HepG2 (cell line): Measurements from ENCODE around the gene ZNF275. TPM values are rescaled to one million over a fixed set of nuclear protein-coding genes. Genes with fewer than 3 reads are reported as not detected.

Experiments
- ATAC-seq: fragments of 200-7000 bp; cut with Tn5 transposase; 3 replicates; pipeline ENCODE4 v1.9.1; 2020; ENCODE audit warnings: mild to moderate bottlenecking, moderate library complexity
- BruUV-seq: library from RNA; stranded (reverse); fragments of 400-500 nt; replicated peaks from 2 replicates; lab custom pipeline; 2021; lab: Mats Ljungman, UMichigan
- CTCF ChIA-PET: fragments of 300-600 bp; formaldehyde crosslinking; extraction: SDS; loops from one replicate; lab custom pipeline; 2021; ENCODE audit warnings: low total read pairs, inconsistent platforms, low intra/inter-chr PET ratio; lab: Yijun Ruan, JAX
- POLR2A ChIA-PET: fragments of 350-600 bp; sonication (Branson Sonifier 250); formaldehyde crosslinking; loops from one replicate; lab custom pipeline; 2020; ENCODE audit warnings: antibody characterized with exemption, inconsistent platforms; lab: Yijun Ruan, JAX
- DNase-seq: peaks from one replicate; pipeline ENCODE4 v3.0.0-alpha.2; 2015; ENCODE audit warnings: low spot score
- FAIRE-seq: peaks from 3 replicates; lab custom pipeline; 2011; peaks lifted over from hg19 to GRCh38; lab: Jason Lieb, UNC
- H2AFZ ChIP-seq: one replicate; pipeline ENCODE4 v1.6.1; 2011; ENCODE audit warnings: low read length, inconsistent platforms
- H3K27ac ChIP-seq: fragments of 300-600 bp; 3 replicates; pipeline ENCODE4 v1.8.0; 2011; ENCODE audit warnings: mixed run types, mild to moderate bottlenecking, mixed read lengths, low read length, inconsistent platforms; ENCODE audit not compliant: insufficient read depth; ENCODE audit errors: extremely low read length
- H3K27me3 ChIP-seq, 2 experiments: fragments of 200-600 bp in 1 of 2; 2 replicates in 1 of 2; 3 replicates in 1 of 2; pipeline versions ENCODE4 v1.6.0 to v1.8.0; 2011; ENCODE audit warnings: low read length in 2 of 2, mild to moderate bottlenecking in 2 of 2, moderate library complexity in 2 of 2, inconsistent platforms in 1 of 2; ENCODE audit not compliant: insufficient read depth in 2 of 2, control insufficient read depth in 1 of 2
- H3K36me3 ChIP-seq, 2 experiments: fragments of 200-600 bp in 1 of 2; replicated peaks in 1 of 2; 2 replicates in 1 of 2; 3 replicates in 1 of 2; pipeline versions ENCODE4 v1.5.1 to v1.8.0; 2011; ENCODE audit warnings: low read length in 2 of 2, inconsistent platforms in 1 of 2; ENCODE audit not compliant: insufficient read depth in 2 of 2, control insufficient read depth in 1 of 2
- H3K4me1 ChIP-seq: 2 replicates; pipeline ENCODE4 v1.5.1; 2012; ENCODE audit warnings: low read length, inconsistent platforms; ENCODE audit not compliant: insufficient read depth
- H3K4me2 ChIP-seq: 2 replicates; pipeline ENCODE4 v1.6.0; 2011; ENCODE audit warnings: low read depth, low read length, inconsistent platforms
- H3K4me3 ChIP-seq, 3 experiments: fragments of 200-600 bp in 1 of 3; sonication (generic), shearing (Covaris generic) in 1 of 3; replicated peaks in 1 of 3; 2 replicates each; pipeline ENCODE4 v1.5.1; 2011 to 2016; ENCODE audit warnings: low read length in 3 of 3, inconsistent platforms in 2 of 3, low read depth in 2 of 3, mild to moderate bottlenecking in 2 of 3, control low read depth in 1 of 3, mixed read lengths in 1 of 3; ENCODE audit not compliant: insufficient read depth in 1 of 3
- H3K79me2 ChIP-seq: one replicate; pipeline ENCODE4 v1.6.1; 2011; ENCODE audit warnings: low read length, inconsistent platforms; ENCODE audit not compliant: insufficient read depth
- H3K9ac ChIP-seq: 2 replicates; pipeline ENCODE4 v1.6.0; 2011; ENCODE audit warnings: mild to moderate bottlenecking, low read depth, low read length, inconsistent platforms; ENCODE audit not compliant: insufficient read depth
- H3K9me3 ChIP-seq: 2 replicates; pipeline ENCODE4 v1.5.1; 2012; ENCODE audit warnings: mild to moderate bottlenecking, low read length
- H4K20me1 ChIP-seq: 2 replicates; pipeline ENCODE4 v1.6.0; 2011; ENCODE audit warnings: inconsistent platforms, mild to moderate bottlenecking, low read length, moderate library complexity; ENCODE audit not compliant: insufficient read depth
- CENPBD1 ChIP-seq: sonication (generic); formaldehyde crosslinking; IDR thresholded peaks from 2 replicates; pipeline ENCODE4 v1.8.0; 2022; ENCODE audit warnings: missing genetic modification reagents, low read depth, mild to moderate bottlenecking, borderline replicate concordance
- CERS6 ChIP-seq: sonication (generic); formaldehyde crosslinking; IDR thresholded peaks from 2 replicates; pipeline ENCODE4 v1.5.0; 2020; ENCODE audit warnings: missing genetic modification reagents
- DPF2 ChIP-seq: sonication (generic); formaldehyde crosslinking; IDR thresholded peaks from 2 replicates; pipeline ENCODE4 v1.4.0; 2020; ENCODE audit warnings: mild to moderate bottlenecking, low read depth, missing genetic modification reagents, borderline replicate concordance
- FOSL1 ChIP-seq: sonication (generic); formaldehyde crosslinking; IDR thresholded peaks from 2 replicates; pipeline ENCODE4 v1.9.0; 2021; ENCODE audit warnings: missing genetic modification reagents, borderline replicate concordance
- HDAC1 ChIP-seq: sonication (generic); formaldehyde crosslinking; IDR thresholded peaks from 2 replicates; pipeline ENCODE4 v1.5.1; 2020; ENCODE audit warnings: mild to moderate bottlenecking, missing genetic modification reagents
- MAZ ChIP-seq, 2 experiments: sonication (generic) in 1 of 2; formaldehyde crosslinking in 1 of 2; IDR thresholded peaks; 2 replicates each; pipeline versions ENCODE4 v1.5.0 to v1.6.1; 2012 to 2020; ENCODE audit warnings: low read depth in 2 of 2, mild to moderate bottlenecking in 2 of 2, borderline replicate concordance in 1 of 2, improper control_type of control experiment in 1 of 2, low read length in 1 of 2, missing genetic modification reagents in 1 of 2, moderate library complexity in 1 of 2
- TMF1 ChIP-seq: sonication (generic); formaldehyde crosslinking; IDR thresholded peaks from 2 replicates; pipeline ENCODE4 v1.8.1; 2022; ENCODE audit warnings: low read depth, missing genetic modification reagents
- ZBTB2 ChIP-seq: sonication (generic); formaldehyde crosslinking; IDR thresholded peaks from 2 replicates; pipeline ENCODE4 v1.8.0; 2022; ENCODE audit warnings: low read depth, missing genetic modification reagents
- ZFY ChIP-seq: sonication (generic); formaldehyde crosslinking; IDR thresholded peaks from 2 replicates; pipeline ENCODE4 v1.4.0; 2020; ENCODE audit warnings: missing genetic modification reagents
- ZNF260 ChIP-seq: sonication (generic); formaldehyde crosslinking; IDR thresholded peaks from 2 replicates; pipeline ENCODE4 v1.4.0; 2020; ENCODE audit warnings: missing genetic modification reagents, low read depth, mild to moderate bottlenecking, borderline replicate concordance
- ZNF264 ChIP-seq: sonication (generic); formaldehyde crosslinking; IDR thresholded peaks from 2 replicates; pipeline ENCODE4 v1.4.0; 2020; ENCODE audit warnings: missing genetic modification reagents
- WGBS: methylation state at CpG from one replicate; pipeline ENCODE4 v1.1.6; 2017; ENCODE audit warnings: low lambda C conversion rate; 5-methylcytosine and 5-hydroxymethylcytosine counted together
- in situ Hi-C: cut with HindIII; loops from 2 replicates; pipeline ENCODE4 v1.10.0; 2017; ENCODE audit warnings: low pct_unique_long_range_greater_than_20kb; ENCODE audit not compliant: extremely low pct_ligation_motif_present
- intact Hi-C: fragments of 100-400 bp; cut with micrococcal nuclease; formaldehyde crosslinking; loops from one replicate; pipeline ENCODE4 v1.10.0; 2022; ENCODE audit not compliant: unreplicated experiment
- polyA plus RNA-seq, 8 experiments: library from polyadenylated mRNA; depleted of rRNA in 3 of 8; stranded (reverse) in 7 of 8; unstranded in 1 of 8; fragments of >200 nt; fragmentation: Illumina TruSeq in 4 of 8; extraction: Trizol in 4 of 8; gene quantifications; 2 replicates each; pipeline versions ENCODE4 v1.2.1 to v1.2.3, GENCODE V29; 2011 to 2016; ENCODE audit warnings: low read depth in 4 of 8, missing spikeins in 1 of 8, mixed read lengths in 1 of 8; ENCODE audit not compliant: insufficient read depth in 1 of 8
- total RNA-seq, 5 experiments: library from RNA; depleted of rRNA; stranded (reverse); fragments of >200 nt; fragmentation: Illumina TruSeq; extraction: Trizol; gene quantifications; 2 replicates each; pipeline ENCODE4 v1.2.3, GENCODE V29; 2016; ENCODE audit warnings: low read depth in 1 of 5

ZNF275 gene
- total and polyA plus RNA-seq, 2 of the 13 experiments (the other 11 are each of a cell fraction or from before 2014, with no cell fraction given): 6.4 to 11.8 TPM

GRCh38 chrX:153378607-153379006, 44.7 kb downstream of the ZNF275 start:
- BruUV-seq: no TSS peak
- no peak for ATAC-seq
- Histone ChIP-seq H2AFZ (no peak overlapping the region), H3K4me2 (no peak overlapping the region), H3K27me3 (peaks cover 0 to 6% of the 10 kb centered on the region in 2 experiments; a peak in 1 of 5 replicates), H3K36me3 (no peaks in the 10 kb centered on the region), H3K79me2 (no peaks in the 10 kb centered on the region), H3K27ac (no peak overlapping the region), H3K4me1 (peaks cover 19% of the 10 kb centered on the region), H3K4me3 (no peak overlapping the region), H4K20me1 (no peaks in the 10 kb centered on the region), H3K9ac (no peak overlapping the region), H3K9me3 (no peaks in the 10 kb centered on the region)
- DNase-seq: no peak
- ChIA-PET CTCF (no interaction called here), POLR2A (no interaction called here)
- FAIRE-seq: no peak
- WGBS: no CpG with 5 or more reads among the region's 4 CpGs
- no peak for TF ChIP-seq CERS6 (CRISPR knock-in tag)
- no peak for TF ChIP-seq TMF1 (CRISPR knock-in tag)
- TF ChIP-seq HDAC1 (CRISPR knock-in tag): no peak
- TF ChIP-seq MAZ (IDR thresholded peaks at IDR 0.05; ENCODE audit: borderline replicate concordance, low read depth, low read length): no peak
- no peak for TF ChIP-seq MAZ (CRISPR knock-in tag; IDR thresholded peaks at IDR 0.05; ENCODE audit: low read depth)
- no peak for TF ChIP-seq ZBTB2 (CRISPR knock-in tag)
- no peak for TF ChIP-seq CENPBD1
- TF ChIP-seq ZFY (CRISPR knock-in tag): no peak
- no peak for TF ChIP-seq ZNF264
- TF ChIP-seq ZNF260 (CRISPR knock-in tag): no peak
- TF ChIP-seq FOSL1 (CRISPR knock-in tag): no peak
- no peak for TF ChIP-seq DPF2
- in situ Hi-C loops (no loop called here), intact Hi-C loops (no loop called here)
